KBM-7 (cell line): Measurements from ENCODE around the gene FADS2.

Experiments
- DNase-seq: peaks from one replicate; pipeline ENCODE4 v3.0.0-alpha.2; 2015
- in situ Hi-C: fragments of 300-500 bp; cut with MboI; formaldehyde crosslinking; loops from 2 replicates; pipeline ENCODE4 v1.14.3; 2020; ENCODE audit warnings: low sequenced_read_pairs, low pct_unique_long_range_greater_than_20kb, mixed read lengths

Gene FADS2

GRCh38 chr11:61794579-61794978 lies 33.5 kb upstream of the FADS2 start:
- DNase-seq, result no peak
- in situ Hi-C loops, result no loop called here

- in situ Hi-C loops, result no loop called here
- no peak for DNase-seq
These were observed 32.6 kb upstream of the FADS2 start for GRCh38 chr11:61795459-61795858.

- in situ Hi-C loops, result no loop called here
- DNase-seq, result no peak
These were observed 32.1 kb upstream of the FADS2 start for GRCh38 chr11:61795876-61796526.

- in situ Hi-C loops, result no loop called here
These were observed 30.7 kb upstream of the FADS2 start for GRCh38 chr11:61797263-61797944.

GRCh38 chr11:61799665-61800284 lies 28.3 kb upstream of the FADS2 start:
- no peak for DNase-seq
- in situ Hi-C loops, result no loop called here

More at GRCh38 chr11:61797263-61797944, 30.7 kb upstream of the FADS2 start:
- peak; percentile 77 for DNase-seq

GRCh38 chr11:61800331-61801281 lies 27.5 kb upstream of the FADS2 start:
- in situ Hi-C loops, result no loop called here
- DNase-seq, result no peak

- in situ Hi-C loops, result no loop called here
- DNase-seq, result no peak
These were observed 25.5 kb upstream of the FADS2 start for GRCh38 chr11:61802605-61803004.

- DNase-seq, result no peak
- in situ Hi-C loops, result no loop called here
These were observed 24.0 kb upstream of the FADS2 start for GRCh38 chr11:61803889-61804647.

GRCh38 chr11:61805146-61805545 lies 23.0 kb upstream of the FADS2 start:
- no peak for DNase-seq
- in situ Hi-C loops, result no loop called here

- no peak for DNase-seq
- in situ Hi-C loops, result no loop called here
These were observed 21.3 kb upstream of the FADS2 start for GRCh38 chr11:61806785-61807184.

- in situ Hi-C loops, result no loop called here
- DNase-seq, result no peak
These were observed 17.4 kb upstream of the FADS2 start for GRCh38 chr11:61810671-61811175.

- no peak for DNase-seq
- in situ Hi-C loops, result no loop called here
These were observed 16.3 kb upstream of the FADS2 start for GRCh38 chr11:61811831-61812230.

GRCh38 chr11:61812736-61813411 lies 15.2 kb upstream of the FADS2 start:
- in situ Hi-C loops, result no loop called here
- no peak for DNase-seq

GRCh38 chr11:61814247-61814957 lies 13.7 kb upstream of the FADS2 start:
- peak; percentile 72 for DNase-seq
- in situ Hi-C loops, result no loop called here

GRCh38 chr11:61814958-61815789 lies 12.9 kb upstream of the FADS2 start:
- DNase-seq, result peak; percentile 80
- in situ Hi-C loops, result no loop called here

GRCh38 chr11:61815790-61816735 lies 12.0 kb upstream of the FADS2 start:
- in situ Hi-C loops, result no loop called here
- DNase-seq, result no peak
